Kidney epithelial cell (primary cell): ENCODE measurements around the gene SDS. TPM values are rescaled to one million over a fixed set of nuclear protein-coding genes. Genes with fewer than 3 reads are reported as not detected.

Experiments
- DNase-seq: peaks from one replicate; pipeline ENCODE4 v3.0.0-alpha.2; 2010; ENCODE audit warnings: low read depth
- H3K27me3 ChIP-seq: 2 replicates; pipeline ENCODE4 v1.6.0; 2011; ENCODE audit warnings: low read length; ENCODE audit not compliant: control insufficient read depth, insufficient read depth
- H3K36me3 ChIP-seq: 2 replicates; pipeline ENCODE4 v1.5.1; 2011; ENCODE audit warnings: low read length; ENCODE audit not compliant: control insufficient read depth, insufficient read depth
- H3K4me3 ChIP-seq: 2 replicates; pipeline ENCODE4 v1.5.1; 2011; ENCODE audit warnings: low read depth, mild to moderate bottlenecking, control low read depth, low read length
- CTCF ChIP-seq: IDR thresholded peaks from 2 replicates; pipeline ENCODE4 v1.5.1; 2011; ENCODE audit warnings: mild to moderate bottlenecking, moderate library complexity, low read length, control low read depth, inconsistent platforms; ENCODE audit not compliant: insufficient read depth, poor library complexity, severe bottlenecking
- total RNA-seq: library from RNA; depleted of rRNA; stranded (reverse); fragments of >200 nt; gene quantifications from 2 replicates; pipeline ENCODE4 v1.2.3, GENCODE V29; 2015

Gene SDS
- total RNA-seq, 1 donor from 2014 or later, result not detected

GRCh38 chr12:113424915-113425823 is 21.5 kb upstream of the SDS start:
- H3K36me3 ChIP-seq, result no peaks in the 10 kb centered on the region
- no peaks in the 10 kb centered on the region for H3K27me3 ChIP-seq
- TF ChIP-seq CTCF, result peak; percentile 88
- no peak overlapping the region for H3K4me3 ChIP-seq
- no peak for DNase-seq

- no peaks in the 10 kb centered on the region for H3K27me3 ChIP-seq
Measured at GRCh38 chr12:113424456-113424855, 20.8 kb upstream of the SDS start.

GRCh38 chr12:113422886-113423669 is 19.4 kb upstream of the SDS start:
- H3K27me3 ChIP-seq, result no peaks in the 10 kb centered on the region
- peak overlapping the region; percentile 62 for H3K4me3 ChIP-seq
- TF ChIP-seq CTCF, result no peak
- no peak for DNase-seq
- no peaks in the 10 kb centered on the region for H3K36me3 ChIP-seq

More at GRCh38 chr12:113424456-113424855, 20.8 kb upstream of the SDS start:
- no peak overlapping the region for H3K4me3 ChIP-seq
- no peaks in the 10 kb centered on the region for H3K36me3 ChIP-seq
- DNase-seq, result no peak
- TF ChIP-seq CTCF, result no peak

- DNase-seq, result peak; percentile 85
- no peak for TF ChIP-seq CTCF
Measured at GRCh38 chr12:113422030-113422885, 18.6 kb upstream of the SDS start, which contains the start of gene SDSL. SDSL (plus strand) TSS chr12:113422380; CDS start chr12:113427983, 5,603 bp downstream.

GRCh38 chr12:113420996-113421595 is 17.4 kb upstream of the SDS start:
- Histone ChIP-seq H3K36me3 (no peaks in the 10 kb centered on the region), H3K27me3 (no peaks in the 10 kb centered on the region), H3K4me3 (no peak overlapping the region)
- DNase-seq, result no peak
- no peak for TF ChIP-seq CTCF

More at GRCh38 chr12:113422030-113422885, 18.6 kb upstream of the SDS start, which contains the start of gene SDSL:
- Histone ChIP-seq H3K27me3 (no peaks in the 10 kb centered on the region), H3K4me3 (peak within 1 kb of the TSS; percentile 62), H3K36me3 (no peaks in the 10 kb centered on the region)
